Esophagus (tissue), 2 donors: ENCODE measurements around the gene IL6ST. TPM values are rescaled to one million over a fixed set of nuclear protein-coding genes. Genes with fewer than 3 reads are reported as not detected.

Experiments used
- H3K27ac ChIP-seq, 2 donors: one replicate each; pipeline ENCODE4 v1.5.1; 2013; ENCODE audit warnings: low read depth in 2 of 2, mild to moderate bottlenecking in 2 of 2, inconsistent platforms in 1 of 2, low read length in 1 of 2, moderate library complexity in 1 of 2
- H3K27me3 ChIP-seq, 2 donors: one replicate each; pipeline ENCODE4 v1.6.1; 2013; ENCODE audit warnings: low read length in 2 of 2, control low read depth in 1 of 2, mild to moderate bottlenecking in 1 of 2; ENCODE audit not compliant: insufficient read depth in 2 of 2, control insufficient read depth in 1 of 2
- H3K36me3 ChIP-seq, 2 donors: one replicate each; pipeline ENCODE4 v1.6.1; 2013; ENCODE audit warnings: low read length in 1 of 2; ENCODE audit not compliant: control insufficient read depth in 2 of 2, insufficient read depth in 2 of 2
- H3K4me1 ChIP-seq, 2 donors: one replicate each; pipeline ENCODE4 v1.6.1; 2013; ENCODE audit warnings: low read length in 1 of 2; ENCODE audit not compliant: control insufficient read depth in 2 of 2, insufficient read depth in 2 of 2
- H3K4me3 ChIP-seq, 2 donors: one replicate each; pipeline ENCODE4 v1.5.1; 2013; ENCODE audit warnings: low read length in 2 of 2, mild to moderate bottlenecking in 2 of 2, low read depth in 1 of 2, moderate library complexity in 1 of 2
- H3K9me3 ChIP-seq, 2 donors: one replicate each; pipeline ENCODE4 v1.6.1; 2013; ENCODE audit warnings: mild to moderate bottlenecking in 2 of 2, low read depth in 1 of 2, low read length in 1 of 2, moderate library complexity in 1 of 2; ENCODE audit not compliant: control insufficient read depth in 2 of 2, insufficient read depth in 1 of 2
- WGBS, 2 donors: extraction: QIAGEN DNeasy Blood & Tissue Kit; methylation state at CpG; one replicate each; pipeline ENCODE4 v1.1.7; 2013; 5-methylcytosine and 5-hydroxymethylcytosine counted together
- polyA plus RNA-seq, 2 donors: library from polyadenylated mRNA; stranded (reverse); fragments of 200-250 nt; gene quantifications; one replicate each; pipeline ENCODE4 v1.2.3, GENCODE V29; 2013
- donor health status: healthy with polysubstance abuse.
- donor health status: Bipolar disorder and iron deficiency.

Gene IL6ST
- polyA plus RNA-seq, 2 donors, result 12.9 to 13.3 TPM

GRCh38 chr5:55896663-55897062 is 98.1 kb downstream of the IL6ST start:
- Histone ChIP-seq H3K36me3 (no peaks in the 10 kb centered on the region), H3K4me3 (no peak overlapping the region), H3K4me1 (peaks cover 0 to 4% of the 10 kb centered on the region in 2 donors), H3K27me3 (no peaks in the 10 kb centered on the region), H3K27ac (no peak overlapping the region), H3K9me3 (no peaks in the 10 kb centered on the region)
- WGBS, 2 donors, result 64 to 76% methylated on average over 2 of the region's 2 CpGs

DNA sequence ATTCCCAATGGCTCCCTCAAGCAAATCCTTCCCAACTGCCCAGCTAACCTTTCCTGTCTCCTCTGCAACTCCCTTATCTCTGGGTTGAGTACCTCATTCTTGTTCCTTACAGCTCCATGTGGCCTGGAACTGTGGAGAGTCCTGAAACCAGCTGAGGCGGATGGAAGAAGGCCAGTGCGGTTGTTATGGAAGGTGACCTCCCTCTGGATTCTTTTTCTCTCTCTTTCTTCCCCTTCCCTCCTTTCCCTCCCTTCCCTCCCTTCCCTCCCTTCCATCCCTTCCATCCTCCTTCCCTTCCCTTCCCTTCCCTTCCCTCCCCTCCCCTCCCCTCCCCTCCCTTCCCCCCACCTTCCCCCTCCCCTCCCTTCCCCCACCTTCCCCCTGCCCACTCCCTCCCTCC is 98.5 kb downstream of the IL6ST start:
- Histone ChIP-seq H3K27ac (no peak overlapping the region), H3K4me3 (no peak overlapping the region), H3K9me3 (no peaks in the 10 kb centered on the region), H3K27me3 (no peaks in the 10 kb centered on the region), H3K4me1 (peaks cover 0 to 4% of the 10 kb centered on the region in 2 donors), H3K36me3 (no peaks in the 10 kb centered on the region)
- WGBS, 2 donors, result 96 to 97% methylated on average over 2 of the region's 2 CpGs

DNA sequence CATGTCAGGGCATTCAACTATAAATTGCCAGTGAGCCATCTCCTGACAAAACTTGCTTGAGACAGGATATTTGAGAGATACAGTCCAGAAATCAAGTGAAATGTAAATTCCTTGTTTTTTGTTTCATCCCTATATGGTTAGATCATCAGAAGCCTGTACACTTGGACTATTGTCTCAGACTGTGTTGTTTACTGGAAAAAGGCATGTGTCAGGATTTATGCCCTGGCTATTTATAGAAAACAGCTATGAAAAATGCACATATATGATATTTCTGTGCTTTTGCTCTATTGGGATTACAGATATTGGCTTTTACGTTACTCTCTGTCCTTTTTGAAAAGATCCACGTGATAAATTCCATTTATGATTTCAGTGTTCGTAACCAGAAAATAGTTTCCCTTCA is 99.4 kb downstream of the IL6ST start:
- no peak overlapping the region for H3K4me3 ChIP-seq
- H3K4me1 ChIP-seq, result peaks cover 0 to 4% of the 10 kb centered on the region in 2 donors
- no peaks in the 10 kb centered on the region for H3K27me3 ChIP-seq
- H3K27ac ChIP-seq, result no peak overlapping the region
- H3K36me3 ChIP-seq, result no peaks in the 10 kb centered on the region
- H3K9me3 ChIP-seq, result no peaks in the 10 kb centered on the region
- WGBS, 2 donors, result 92 to 94% methylated on average over 3 of the region's 3 CpGs

GRCh38 chr5:55894135-55894534 is 100.6 kb downstream of the IL6ST start:
- no peaks in the 10 kb centered on the region for H3K36me3 ChIP-seq
- no peaks in the 10 kb centered on the region for H3K9me3 ChIP-seq
- H3K4me3 ChIP-seq, result no peak overlapping the region
- no peak overlapping the region for H3K27ac ChIP-seq
- peaks cover 0 to 4% of the 10 kb centered on the region in 2 donors for H3K4me1 ChIP-seq
- no peaks in the 10 kb centered on the region for H3K27me3 ChIP-seq
- WGBS, 2 donors, result 59 to 64% methylated on average over 3 of the region's 3 CpGs

DNA sequence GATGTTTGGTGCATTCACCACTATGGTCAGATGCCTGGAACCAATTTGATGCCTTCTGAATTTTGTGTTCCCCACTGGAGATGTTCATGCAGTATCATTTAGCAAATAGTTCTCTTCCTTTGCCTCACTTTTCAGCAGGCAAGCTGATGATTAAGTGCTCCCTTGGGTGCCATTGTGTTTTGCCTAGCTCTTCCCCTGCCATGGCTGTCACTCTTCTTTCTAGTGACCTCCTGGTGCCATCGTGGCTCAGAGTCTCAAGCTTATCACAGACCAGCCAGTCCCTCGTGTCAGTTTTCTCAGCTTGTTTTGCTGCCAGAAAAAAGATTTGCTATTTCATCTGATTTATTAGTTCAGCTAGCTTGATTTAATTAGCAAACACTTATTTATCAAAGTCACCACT is 102.3 kb downstream of the IL6ST start:
- Histone ChIP-seq H3K9me3 (no peaks in the 10 kb centered on the region), H3K4me3 (no peak overlapping the region)
- 40 to 56% methylated on average over 2 of the region's 2 CpGs for WGBS, 2 donors

DNA sequence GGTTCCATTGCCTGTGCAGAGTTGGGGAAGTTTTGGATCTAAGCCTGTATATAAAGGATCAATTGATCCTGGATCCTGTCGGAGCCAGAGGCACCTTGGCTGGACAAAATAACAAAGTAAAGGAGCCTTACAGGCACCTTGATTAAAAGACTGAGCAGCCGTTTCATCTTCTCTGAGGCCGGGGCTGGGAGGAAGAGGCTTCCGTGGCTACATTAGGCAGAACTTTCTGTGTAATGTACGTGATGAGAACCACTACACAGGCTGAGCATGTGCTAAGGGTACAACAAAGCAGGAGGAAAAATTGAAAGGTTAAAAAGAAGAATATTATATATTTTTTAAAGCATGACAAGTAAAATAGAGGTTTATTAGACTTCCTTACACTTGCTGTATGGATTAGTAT is 106.6 kb downstream of the IL6ST start:
- Histone ChIP-seq H3K27me3 (no peaks in the 10 kb centered on the region), H3K9me3 (no peaks in the 10 kb centered on the region), H3K36me3 (no peaks in the 10 kb centered on the region), H3K4me1 (no peaks in the 10 kb centered on the region), H3K27ac (no peak overlapping the region), H3K4me3 (no peak overlapping the region)
- 57 to 69% methylated on average over 5 of the region's 5 CpGs for WGBS, 2 donors

More for the DNA sequence above, 102.3 kb downstream of the IL6ST start:
- H3K36me3 ChIP-seq, result no peaks in the 10 kb centered on the region
- H3K27me3 ChIP-seq, result no peaks in the 10 kb centered on the region
- no peak overlapping the region for H3K27ac ChIP-seq
- H3K4me1 ChIP-seq, result peaks cover 0 to 4% of the 10 kb centered on the region in 2 donors

- WGBS, 2 donors, result 62 to 78% methylated on average over 9 of the region's 9 CpGs
- no peaks in the 10 kb centered on the region for H3K27me3 ChIP-seq
- no peak overlapping the region for H3K4me3 ChIP-seq
- H3K36me3 ChIP-seq, result no peaks in the 10 kb centered on the region
- H3K4me1 ChIP-seq, result no peaks in the 10 kb centered on the region
- no peaks in the 10 kb centered on the region for H3K9me3 ChIP-seq
- no peak overlapping the region for H3K27ac ChIP-seq
These were observed 109.4 kb downstream of the IL6ST start for GRCh38 chr5:55885359-55885758.

Other genes with a start within 250 kb of the IL6ST start
- gene IL31RA, start 143.6 kb downstream of the IL6ST start, polyA plus RNA-seq, result under 1 TPM in 1 of 2 donors, not detected in 1; 0.01 TPM
- gene ANKRD55, start 238.4 kb upstream of the IL6ST start, polyA plus RNA-seq, result under 1 TPM; 0.04 to 0.06 TPM